SJSA1 (cell line): ENCODE data around the gene SLC35D1. TPM values are rescaled to one million over a fixed set of nuclear protein-coding genes. Genes with fewer than 3 reads are reported as not detected.
"Not testable (repeated sequence)": the region's sequence is repeated elsewhere in the genome, so short reads cannot be mapped to it uniquely, and the experiment has no call there.

ENCODE experiments used
- DNase-seq, 2 experiments: peaks; one replicate each; pipeline ENCODE4 v3.0.0-alpha.2; 2015 to 2020; ENCODE audit warnings: low spot score in 2 of 2, low read depth in 1 of 2
- H3K27ac ChIP-seq: fragments of 250-450 bp; sonication (Bioruptor Pico); 2 replicates; pipeline ENCODE4 v1.5.1; 2020; ENCODE audit warnings: mild to moderate bottlenecking, moderate library complexity
- H3K27me3 ChIP-seq: fragments of 250-450 bp; sonication (Bioruptor Pico); replicated peaks from 2 replicates; pipeline ENCODE4 v1.5.1; 2020; ENCODE audit warnings: mild to moderate bottlenecking, moderate library complexity
- H3K36me3 ChIP-seq: fragments of 250-450 bp; sonication (Bioruptor Pico); 2 replicates; pipeline ENCODE4 v1.5.1; 2020; ENCODE audit warnings: mild to moderate bottlenecking
- H3K4me1 ChIP-seq: fragments of 250-450 bp; sonication (Bioruptor Pico); replicated peaks from 2 replicates; pipeline ENCODE4 v1.6.1; 2021; ENCODE audit warnings: mild to moderate bottlenecking
- H3K4me3 ChIP-seq: fragments of 250-450 bp; sonication (Bioruptor Pico); 2 replicates; pipeline ENCODE4 v1.5.1; 2020; ENCODE audit warnings: mild to moderate bottlenecking
- H3K9me3 ChIP-seq: fragments of 250-450 bp; sonication (Bioruptor Pico); replicated peaks from 2 replicates; pipeline ENCODE4 v1.5.1; 2020; ENCODE audit warnings: mild to moderate bottlenecking
- total RNA-seq: library from RNA; depleted of rRNA; stranded (reverse); fragments of >200 nt; shearing (Covaris generic); gene quantifications from 2 replicates; pipeline ENCODE4 v1.2.3, GENCODE V29; 2014

The SLC35D1 gene
- total RNA-seq, 1 experiment from 2014 or later = 22.2 TPM

GRCh38 chr1:66998972-66999371, 55.0 kb downstream of the SLC35D1 start:
- no peak for DNase-seq
- H3K9me3 ChIP-seq = no peaks in the 10 kb centered on the region

GRCh38 chr1:66996018-66996682, 57.8 kb downstream of the SLC35D1 start:
- Histone ChIP-seq H3K9me3 (no peaks in the 10 kb centered on the region), H3K27me3 (no peaks in the 10 kb centered on the region), H3K36me3 (peaks cover 20% of the 10 kb centered on the region), H3K27ac (no peak overlapping the region), H3K4me1 (no peaks in the 10 kb centered on the region), H3K4me3 (no peak overlapping the region)
- DNase-seq = peak; percentile 54 to 56

More at GRCh38 chr1:66998972-66999371, 55.0 kb downstream of the SLC35D1 start:
- Histone ChIP-seq H3K27ac (no peak overlapping the region), H3K4me1 (no peaks in the 10 kb centered on the region), H3K4me3 (no peak overlapping the region), H3K27me3 (no peaks in the 10 kb centered on the region), H3K36me3 (peaks cover 36% of the 10 kb centered on the region)

GRCh38 chr1:66993076-66993475, 60.9 kb downstream of the SLC35D1 start:
- Histone ChIP-seq H3K9me3 (no peaks in the 10 kb centered on the region), H3K4me1 (no peaks in the 10 kb centered on the region), H3K4me3 (no peak overlapping the region), H3K36me3 (peaks cover 22% of the 10 kb centered on the region), H3K27me3 (no peaks in the 10 kb centered on the region), H3K27ac (no peak overlapping the region)
- DNase-seq = no peak

GRCh38 chr1:66985835-66986234, 68.1 kb downstream of the SLC35D1 start:
- Histone ChIP-seq H3K9me3 (no peaks in the 10 kb centered on the region), H3K4me1 (peaks cover 4% of the 10 kb centered on the region), H3K27ac (no peak overlapping the region), H3K27me3 (no peaks in the 10 kb centered on the region), H3K36me3 (peaks cover 74% of the 10 kb centered on the region), H3K4me3 (no peak overlapping the region)
- no peak for DNase-seq

- Histone ChIP-seq H3K27ac (no peak overlapping the region), H3K36me3 (peaks cover 87% of the 10 kb centered on the region), H3K27me3 (no peaks in the 10 kb centered on the region), H3K4me1 (peaks cover 9% of the 10 kb centered on the region), H3K4me3 (no peak overlapping the region), H3K9me3 (no peaks in the 10 kb centered on the region)
- DNase-seq = no peak
Measured at GRCh38 chr1:66984491-66984890, 69.5 kb downstream of the SLC35D1 start.

GRCh38 chr1:66982561-66983260, 71.2 kb downstream of the SLC35D1 start:
- Histone ChIP-seq H3K27ac (no peak overlapping the region), H3K9me3 (no peaks in the 10 kb centered on the region), H3K4me1 (peaks cover 9% of the 10 kb centered on the region), H3K36me3 (peaks cover 87% of the 10 kb centered on the region), H3K27me3 (no peaks in the 10 kb centered on the region), H3K4me3 (no peak overlapping the region)
- no peak for DNase-seq

GRCh38 chr1:66981679-66982078, 72.3 kb downstream of the SLC35D1 start:
- Histone ChIP-seq H3K27me3 (no peaks in the 10 kb centered on the region), H3K4me3 (peak overlapping the region; percentile 8; the same call in 1 of the 2 replicates), H3K4me1 (peaks cover 9% of the 10 kb centered on the region), H3K9me3 (no peaks in the 10 kb centered on the region), H3K27ac (no peak overlapping the region), H3K36me3 (peaks cover 94% of the 10 kb centered on the region)
- DNase-seq = peak in 1 of 2 experiments; percentile 14

GRCh38 chr1:66980745-66981367, 73.1 kb downstream of the SLC35D1 start:
- Histone ChIP-seq H3K4me1 (peaks cover 9% of the 10 kb centered on the region), H3K9me3 (no peaks in the 10 kb centered on the region), H3K36me3 (peaks cover 90% of the 10 kb centered on the region), H3K27ac (no peak overlapping the region), H3K4me3 (no peak overlapping the region), H3K27me3 (no peaks in the 10 kb centered on the region)
- DNase-seq = peak in 1 of 2 experiments; percentile 18

GRCh38 chr1:66979621-66980020, 74.3 kb downstream of the SLC35D1 start:
- DNase-seq, H3K4me3 ChIP-seq, H3K27ac ChIP-seq, H3K27me3 ChIP-seq, H3K4me1 ChIP-seq, H3K9me3 ChIP-seq: not testable (repeated sequence)
- peaks cover 88% of the 10 kb centered on the region for H3K36me3 ChIP-seq

- H3K36me3 ChIP-seq = peaks cover 87% of the 10 kb centered on the region
- H3K4me1 ChIP-seq = peaks cover 9% of the 10 kb centered on the region
Measured at GRCh38 chr1:66978201-66978600, 75.7 kb downstream of the SLC35D1 start.

GRCh38 chr1:66968574-66968973, 85.4 kb downstream of the SLC35D1 start:
- peaks cover 87% of the 10 kb centered on the region for H3K36me3 ChIP-seq
- H3K4me1 ChIP-seq = no peaks in the 10 kb centered on the region

More at GRCh38 chr1:66978201-66978600, 75.7 kb downstream of the SLC35D1 start:
- no peak overlapping the region for H3K27ac ChIP-seq
- H3K9me3 ChIP-seq = no peaks in the 10 kb centered on the region
- no peak for DNase-seq
- H3K4me3 ChIP-seq = no peak overlapping the region
- no peaks in the 10 kb centered on the region for H3K27me3 ChIP-seq

GRCh38 chr1:66966188-66966873, 87.6 kb downstream of the SLC35D1 start:
- H3K27ac ChIP-seq, H3K9me3 ChIP-seq, DNase-seq, H3K4me1 ChIP-seq, H3K27me3 ChIP-seq, H3K4me3 ChIP-seq: not testable (repeated sequence)
- H3K36me3 ChIP-seq = peaks cover 92% of the 10 kb centered on the region

More at GRCh38 chr1:66968574-66968973, 85.4 kb downstream of the SLC35D1 start:
- Histone ChIP-seq H3K4me3 (no peak overlapping the region), H3K27me3 (no peaks in the 10 kb centered on the region), H3K27ac (no peak overlapping the region), H3K9me3 (no peaks in the 10 kb centered on the region)
- DNase-seq = no peak

- Histone ChIP-seq H3K4me3 (no peak overlapping the region), H3K27ac (no peak overlapping the region), H3K9me3 (no peaks in the 10 kb centered on the region), H3K27me3 (no peaks in the 10 kb centered on the region), H3K4me1 (peaks cover 5% of the 10 kb centered on the region; the same call in 1 of the 2 replicates), H3K36me3 (peaks cover 95% of the 10 kb centered on the region)
- no peak for DNase-seq
Measured at GRCh38 chr1:66957938-66958337, 96.0 kb downstream of the SLC35D1 start.
